Measurements from ENCODE around the gene PIGBOS1.

PIGBOS1 gene

DNA sequence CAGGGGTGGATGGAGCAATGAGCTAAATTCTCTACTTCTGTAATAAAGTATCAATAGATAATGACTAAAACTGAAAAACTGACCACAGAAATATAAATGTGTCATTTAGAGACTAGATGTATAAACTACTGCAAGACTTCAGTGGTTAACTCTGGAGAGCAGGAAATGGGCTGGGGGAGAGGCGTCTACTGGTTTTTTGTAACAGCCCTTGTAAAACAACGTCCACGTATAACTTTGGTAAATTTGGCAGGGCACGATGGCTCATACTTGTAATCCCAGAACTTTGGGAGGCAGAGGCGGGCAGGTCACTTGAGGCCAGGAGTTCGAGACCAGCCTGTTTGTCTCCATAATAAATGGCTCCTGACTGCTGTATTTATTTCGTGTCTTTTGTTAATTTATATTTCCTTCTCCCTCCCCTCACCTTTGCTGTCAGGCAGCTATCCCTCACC is 41.8 kb downstream of the PIGBOS1 start:
- no peak overlapping the region for H3K4me3 ChIP-seq (ENCODE audit: low read length)
- peak; percentile 53 for DNase-seq (ENCODE audit: low read depth, low spot score)

DNA sequence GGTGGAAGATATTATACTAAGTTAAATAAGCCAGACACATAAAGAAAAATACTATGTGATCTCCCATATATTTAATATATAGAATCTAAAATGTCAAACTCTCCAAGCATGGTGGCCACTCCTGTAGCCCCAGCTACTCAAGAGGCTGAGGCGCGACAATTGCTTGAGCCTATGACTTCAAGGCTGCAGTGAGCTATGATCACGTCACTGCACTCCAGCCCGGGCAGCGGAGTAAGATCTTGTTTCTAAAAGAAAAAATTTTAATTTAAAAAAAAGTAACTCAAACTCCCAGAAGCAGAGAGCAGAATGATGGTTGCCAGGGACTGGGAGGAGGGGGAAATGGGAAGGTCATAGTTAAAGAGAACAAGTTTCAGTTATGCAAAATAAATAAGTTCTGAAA is 42.6 kb downstream of the PIGBOS1 start:
- no peak for DNase-seq (ENCODE audit: low read depth, low spot score)
- no peak overlapping the region for H3K4me3 ChIP-seq (ENCODE audit: low read length)

DNA sequence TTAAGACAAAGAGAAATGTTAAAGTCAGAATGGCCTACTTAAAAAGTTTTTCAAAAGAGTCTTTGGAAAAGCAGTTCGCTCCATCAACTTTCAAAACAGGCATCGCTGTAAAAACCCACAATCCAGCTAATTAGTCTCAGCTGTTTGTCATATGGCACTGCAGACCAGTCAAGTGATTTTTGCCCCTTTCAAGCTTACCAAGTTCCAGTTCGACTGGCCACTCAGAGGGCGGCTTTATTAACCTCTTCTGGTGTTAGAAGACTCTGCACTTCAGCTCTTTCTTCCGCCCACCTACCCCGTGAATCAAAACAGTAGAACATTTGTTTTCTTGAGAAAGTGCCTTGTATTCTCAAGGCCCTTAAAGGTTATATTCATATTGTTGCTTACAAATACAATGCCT is 48.6 kb downstream of the PIGBOS1 start:
- DNase-seq (ENCODE audit: low read depth, low spot score), result no peak
- no peak overlapping the region for H3K4me3 ChIP-seq (ENCODE audit: low read length)

DNA sequence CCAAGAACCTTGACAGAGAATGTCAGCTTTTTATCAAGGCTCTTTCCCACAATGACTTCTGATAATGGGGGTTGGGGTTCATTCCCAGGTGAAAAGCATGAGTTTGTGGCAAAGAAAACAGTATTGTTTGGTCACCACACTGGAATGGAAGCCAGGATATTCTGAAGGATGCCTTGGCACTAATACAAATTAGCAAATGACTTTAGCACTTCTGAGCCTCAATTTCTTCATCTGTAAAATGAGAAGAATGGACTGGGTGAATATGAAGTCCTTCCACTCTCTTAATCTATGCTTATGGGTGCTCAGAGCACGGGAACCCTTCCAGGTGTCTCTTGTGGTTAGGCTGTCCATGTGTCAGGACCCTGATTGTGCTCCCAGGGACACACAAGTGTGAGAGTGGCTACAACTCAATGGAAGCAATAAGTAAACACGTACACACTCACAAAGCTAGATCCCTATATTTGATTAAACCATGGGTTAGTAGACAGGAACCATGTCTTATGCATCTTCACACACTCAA is 50.7 kb downstream of the PIGBOS1 start:
- no peak overlapping the region for H3K4me3 ChIP-seq (ENCODE audit: low read length)
- DNase-seq (ENCODE audit: low read depth, low spot score), result no peak

DNA sequence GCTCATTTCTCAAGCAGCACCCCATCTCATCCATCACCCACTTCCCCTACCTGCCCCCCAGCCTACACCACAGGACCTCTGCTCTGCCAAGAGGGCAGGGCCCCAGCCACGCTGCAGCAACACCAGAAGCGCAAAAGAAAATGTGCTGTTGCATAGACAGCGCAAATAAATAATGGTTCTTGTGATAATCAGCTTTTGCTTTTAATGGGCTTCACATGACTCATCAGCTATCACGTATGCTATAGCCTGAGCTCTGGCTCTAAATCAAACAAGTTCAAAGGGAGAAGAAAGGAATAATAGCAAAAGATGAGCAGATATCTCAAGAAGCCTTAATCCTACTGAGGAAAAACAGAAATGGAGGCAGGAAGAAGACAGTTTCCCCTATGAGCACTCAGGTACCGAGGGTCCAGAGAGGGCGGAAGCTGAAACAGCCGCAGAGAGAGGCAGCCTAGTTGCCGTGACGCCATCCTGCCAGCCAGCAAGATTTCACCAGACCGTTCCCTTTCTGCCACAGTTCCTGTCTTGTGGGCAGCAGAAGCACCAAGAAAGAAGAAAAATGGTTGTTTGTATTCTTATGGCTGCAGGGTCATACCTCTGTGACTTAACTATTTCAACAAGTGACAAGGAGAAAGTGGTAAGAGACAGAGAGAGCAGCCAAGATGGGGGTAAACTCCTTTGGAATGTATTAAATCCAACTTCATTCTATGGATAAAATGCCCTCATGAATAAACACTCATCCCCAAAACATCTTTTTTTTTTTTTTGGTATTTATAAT is 51.3 kb downstream of the PIGBOS1 start:
- H3K4me3 ChIP-seq (ENCODE audit: low read length), result peak overlapping the region; percentile 32
- peak; percentile 58 for DNase-seq (ENCODE audit: low read depth, low spot score)

All from Jurkat, Clone E6-1 (cell line).